GM18867 (cell line): ENCODE measurements around the gene ASNSD1.
A peak's percentile ranks its signal among the peaks of the same experiment; 100 is the strongest.
"Not testable (repeated sequence)": the region's sequence is repeated elsewhere in the genome, so short reads cannot be mapped to it uniquely, and the experiment has no call there.

Source experiments
- ATAC-seq: cut with Tn5 transposase; IDR thresholded peaks from one replicate; pipeline ENCODE4 v1.9.1; 2021; ENCODE audit warnings: mild to moderate bottlenecking, moderate library complexity; ENCODE audit not compliant: unreplicated experiment

ASNSD1 gene

DNA sequence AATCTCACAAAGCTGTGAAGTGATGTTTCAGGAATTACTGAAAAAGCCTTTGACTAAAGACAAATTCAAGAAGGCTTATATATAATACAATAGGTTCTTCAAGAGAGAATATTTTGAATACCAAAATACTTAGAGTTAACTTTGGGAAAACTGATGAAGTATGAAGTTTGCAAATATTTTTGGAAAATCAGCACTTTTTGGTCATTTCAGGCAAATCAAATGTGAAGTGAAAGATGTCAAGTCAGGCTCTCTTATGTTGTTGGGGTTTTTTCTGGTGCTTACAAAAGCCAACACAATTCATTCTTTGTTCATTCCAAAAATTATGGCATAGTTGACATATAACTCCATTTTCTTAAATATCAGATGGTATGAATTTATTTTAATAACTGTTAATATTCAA lies 14.7 kb upstream of the ASNSD1 start:
- no peak for ATAC-seq

GRCh38 chr2:189648846-189649509 lies 12.3 kb upstream of the ASNSD1 start:
- ATAC-seq = no peak

GRCh38 chr2:189651284-189651683 lies 10.0 kb upstream of the ASNSD1 start:
- ATAC-seq = no peak

- not testable (repeated sequence) for ATAC-seq
These were observed 7.8 kb upstream of the ASNSD1 start for GRCh38 chr2:189653464-189653863.

DNA sequence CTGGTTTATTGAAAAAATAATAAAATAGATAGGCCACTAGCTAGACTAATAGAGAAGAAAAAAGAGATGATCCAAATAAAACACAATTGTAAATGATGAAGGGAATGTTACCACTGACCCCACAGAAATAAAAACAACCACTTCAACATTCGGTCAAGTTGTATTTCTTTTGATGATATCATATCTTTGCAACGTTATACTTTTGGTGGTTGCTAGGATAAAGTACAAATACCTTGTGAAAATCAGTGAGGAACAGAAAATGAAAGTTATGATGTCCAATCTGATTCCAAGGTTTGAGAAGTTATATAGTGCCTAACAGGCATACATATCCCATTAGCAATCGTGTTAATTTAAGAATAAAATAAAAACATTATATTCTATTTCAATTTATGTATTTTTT lies 6.6 kb upstream of the ASNSD1 start:
- no peak for ATAC-seq

DNA sequence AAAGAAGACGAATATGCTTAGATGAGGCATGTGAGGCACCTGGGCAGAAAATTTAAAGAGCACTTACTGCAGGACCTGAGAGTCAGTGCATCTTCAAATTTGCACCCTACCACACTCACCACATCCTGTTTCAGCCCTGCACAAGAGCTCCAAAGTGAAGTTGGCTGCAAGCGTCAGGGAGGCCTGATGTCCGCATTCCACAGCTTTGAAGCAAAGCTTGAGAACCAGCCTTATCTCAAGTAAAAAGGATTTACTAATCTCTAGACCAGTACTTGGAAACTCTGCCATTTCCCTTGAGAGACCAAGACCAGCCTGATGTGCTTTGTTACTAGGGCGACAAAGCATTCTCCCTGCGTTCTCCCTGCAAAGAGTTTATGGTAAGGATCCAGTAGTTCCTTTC lies 3.4 kb upstream of the ASNSD1 start:
- peak; percentile 25 for ATAC-seq

DNA sequence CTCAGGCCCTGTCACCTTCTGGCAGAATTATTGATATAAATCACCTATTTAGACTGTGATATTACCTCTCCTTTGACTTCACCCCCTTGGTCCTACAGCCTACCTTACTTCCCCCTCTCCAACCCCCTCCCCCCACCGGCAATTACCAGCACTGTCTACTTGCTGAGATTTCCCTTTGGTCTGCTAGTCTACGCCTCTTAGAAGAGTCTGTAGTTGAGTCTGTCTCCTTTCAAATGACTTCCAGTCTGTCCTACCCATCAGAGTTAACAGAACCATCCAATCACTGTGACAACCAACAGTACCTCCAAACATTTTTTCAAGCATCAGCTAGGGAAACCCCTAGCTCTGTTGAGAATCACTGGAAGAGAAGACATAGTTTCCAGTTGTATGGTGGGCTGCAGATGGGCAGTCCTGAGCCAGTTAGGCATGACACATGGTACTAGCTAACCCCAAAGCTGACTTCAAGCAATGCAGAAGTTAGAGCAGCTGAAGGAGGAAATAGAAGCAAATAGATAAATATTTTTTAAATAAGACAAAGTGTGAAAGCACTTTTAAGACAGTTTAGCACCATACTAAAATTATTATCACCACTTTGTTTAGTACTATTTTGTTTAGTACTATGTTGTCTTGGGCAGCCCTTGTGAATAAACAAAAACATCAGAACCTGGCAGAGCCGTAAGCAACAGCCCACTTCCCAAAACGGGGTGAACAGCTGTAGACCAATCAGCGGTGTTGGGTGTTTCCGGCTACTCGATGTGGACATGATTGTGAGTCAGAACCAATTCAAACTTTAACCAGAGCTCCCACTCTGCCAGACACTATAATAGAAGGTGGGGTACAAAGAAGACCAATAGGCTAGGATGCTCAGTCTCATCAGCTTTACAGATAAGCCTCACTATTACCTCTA lies 2.7 kb upstream of the ASNSD1 start:
- peak; percentile 20 for ATAC-seq

DNA sequence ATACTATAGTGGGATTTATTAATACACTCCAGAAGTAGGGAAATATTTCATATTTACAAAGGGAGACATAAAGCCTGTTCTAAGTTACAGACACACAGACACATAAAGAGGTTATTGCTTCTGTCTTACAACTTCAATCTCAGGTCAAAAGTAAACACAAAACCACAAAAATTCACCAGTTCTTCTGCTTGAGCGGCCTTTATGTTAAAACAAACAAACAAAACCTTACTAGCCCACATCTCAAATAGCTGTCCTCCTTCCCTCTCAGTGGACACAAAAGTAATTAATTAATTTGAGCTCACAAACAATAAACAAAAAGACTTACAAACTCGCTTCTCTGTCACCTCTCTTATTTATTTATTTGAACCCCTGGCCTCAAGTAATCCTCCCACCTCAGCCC lies 1.5 kb upstream of the ASNSD1 start:
- no peak for ATAC-seq

DNA sequence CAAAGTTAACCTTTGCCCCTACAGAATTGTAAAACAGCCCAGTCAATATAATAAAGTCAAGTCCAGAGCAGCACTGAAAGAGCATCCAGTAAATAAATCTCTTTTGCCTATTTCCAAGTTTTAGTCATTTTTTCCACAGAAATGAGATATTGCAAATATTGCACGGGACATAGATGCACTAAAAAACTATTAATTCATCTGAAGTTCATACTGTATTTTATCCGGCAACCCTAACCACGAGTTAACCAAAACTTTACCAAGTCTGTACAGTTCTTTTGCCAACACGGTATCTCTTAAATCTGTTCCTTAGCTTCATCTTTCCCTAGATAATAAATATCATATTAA lies 484 bp upstream of the ASNSD1 start:
- no peak for ATAC-seq

GRCh38 chr2:189661957-189662321 lies 680 bp downstream of the ASNSD1 start:
- ATAC-seq = no peak

DNA sequence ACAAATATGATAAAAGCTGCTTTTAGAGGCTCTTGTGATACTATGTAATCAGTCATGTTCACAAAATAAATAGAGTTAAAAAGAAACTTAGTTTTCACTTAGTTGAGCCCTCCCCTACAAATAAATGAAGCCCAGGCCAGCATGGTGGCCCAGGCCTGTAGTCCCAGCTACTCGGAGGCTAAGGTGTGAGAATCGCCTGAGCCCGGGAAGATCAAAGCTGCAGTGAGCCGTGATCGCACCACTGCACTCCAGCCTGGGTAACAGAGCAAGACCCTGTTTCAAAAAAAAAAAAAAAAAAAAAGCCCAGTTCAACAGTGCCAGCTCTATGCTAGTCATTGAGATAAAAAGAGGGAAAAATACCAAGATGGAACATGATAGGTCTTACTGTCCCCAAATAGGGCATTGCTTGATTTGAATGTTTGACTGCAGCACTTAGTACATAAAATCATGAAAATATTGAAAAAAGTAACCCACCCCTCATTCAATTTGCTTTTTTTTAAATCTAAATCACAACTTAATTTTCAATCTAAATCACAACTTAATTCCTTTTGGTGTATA lies 1.5 kb downstream of the ASNSD1 start:
- no peak for ATAC-seq

DNA sequence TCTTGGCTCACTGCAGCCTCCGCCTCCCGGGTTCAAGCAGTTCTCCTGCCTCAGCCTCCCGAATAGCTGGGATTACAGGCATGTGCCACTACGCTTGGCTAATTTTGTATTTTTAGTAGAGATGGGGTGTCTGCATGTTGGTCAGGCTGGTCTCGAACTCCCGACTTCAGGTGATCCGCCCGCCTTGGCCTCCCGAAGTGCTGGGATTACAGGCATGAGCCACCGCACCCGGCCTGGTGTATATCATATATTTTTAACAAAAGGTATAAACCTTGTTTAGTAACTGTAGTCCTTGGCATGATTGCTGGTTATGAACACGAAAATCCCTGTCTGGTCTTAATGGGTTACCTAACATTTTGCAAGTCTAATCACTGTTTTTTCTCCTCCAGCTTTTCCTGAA lies 2.1 kb downstream of the ASNSD1 start:
- ATAC-seq = not testable (repeated sequence)

- ATAC-seq = no peak
These were observed 8.7 kb downstream of the ASNSD1 start for GRCh38 chr2:189669913-189670312.

DNA sequence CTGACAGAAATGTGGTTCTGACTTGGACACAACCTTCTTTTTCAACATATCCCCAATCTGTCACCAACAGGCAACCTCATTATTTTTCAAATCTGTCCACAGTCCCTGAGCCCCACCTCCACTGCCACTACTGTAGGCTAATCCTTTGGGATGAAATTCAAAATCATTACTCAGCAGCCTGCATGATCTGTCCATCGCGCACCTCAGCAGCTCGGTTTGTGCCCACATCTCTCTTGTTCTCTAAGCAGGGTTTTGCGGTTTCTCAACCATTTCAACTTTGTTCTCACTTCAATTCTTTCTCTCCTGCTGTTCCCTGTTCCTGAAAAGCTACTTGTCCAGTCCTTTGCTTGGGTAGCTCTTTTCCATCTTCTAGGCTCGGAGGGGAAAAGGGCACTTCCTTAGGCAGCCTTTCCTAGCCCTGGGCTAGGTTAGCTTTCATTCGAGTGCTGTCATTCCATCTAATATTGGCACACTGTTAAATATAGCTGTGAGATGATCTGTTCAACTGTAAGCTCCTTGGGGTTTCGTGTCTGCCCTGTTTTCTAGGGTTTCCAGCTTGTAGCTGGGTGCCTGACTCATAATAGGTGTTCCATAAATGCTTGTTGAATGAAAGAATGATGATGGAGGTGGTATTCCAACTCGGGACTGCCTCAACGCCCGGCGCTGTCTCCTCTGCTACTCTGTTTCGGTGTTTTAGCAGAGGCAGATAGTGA lies 12.6 kb downstream of the ASNSD1 start:
- ATAC-seq = no peak

DNA sequence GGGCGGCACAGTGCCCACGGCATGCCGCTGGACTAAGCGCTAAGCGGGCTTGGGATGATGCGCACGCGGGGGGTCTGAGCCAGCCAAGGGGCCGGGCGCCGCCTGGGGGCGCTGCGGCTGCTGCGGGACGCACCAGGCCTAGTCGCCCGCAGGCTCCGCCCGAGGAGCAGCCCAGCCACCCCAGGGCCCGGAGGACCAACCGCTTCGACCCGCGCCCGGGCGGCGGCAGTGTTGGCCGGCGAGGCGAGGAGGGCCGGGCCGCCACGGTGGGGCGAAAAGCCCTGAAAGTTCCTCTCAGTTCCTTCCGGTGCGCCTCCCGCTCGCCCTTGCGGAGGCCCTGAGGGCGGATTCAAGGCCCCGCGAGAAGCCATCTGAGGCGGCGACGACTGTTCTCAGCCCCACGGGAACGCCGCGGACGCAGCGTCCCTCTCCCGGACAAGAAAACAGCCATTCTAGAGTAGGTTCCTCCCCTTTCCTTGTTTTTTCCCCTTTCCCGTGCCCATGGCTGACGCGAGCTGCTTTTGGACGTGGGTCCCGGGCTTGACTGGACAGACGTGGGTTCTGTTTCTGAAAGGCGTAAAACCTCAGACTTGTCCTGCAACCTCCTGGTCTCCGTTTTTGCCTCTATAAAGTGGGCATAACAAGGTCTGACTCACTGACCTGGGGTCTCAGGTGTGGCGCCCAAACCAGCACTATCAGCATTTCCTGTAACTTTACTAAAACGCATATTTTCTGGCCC lies 13.3 kb downstream of the ASNSD1 start, which contains the start of gene ANKAR:
Gene ANKAR, plus strand, starts transcription at position 297 of the 739 bp plus-strand sequence. CDS start 1,821 bp downstream, outside the sequence.
- peak; percentile 97 for ATAC-seq

DNA sequence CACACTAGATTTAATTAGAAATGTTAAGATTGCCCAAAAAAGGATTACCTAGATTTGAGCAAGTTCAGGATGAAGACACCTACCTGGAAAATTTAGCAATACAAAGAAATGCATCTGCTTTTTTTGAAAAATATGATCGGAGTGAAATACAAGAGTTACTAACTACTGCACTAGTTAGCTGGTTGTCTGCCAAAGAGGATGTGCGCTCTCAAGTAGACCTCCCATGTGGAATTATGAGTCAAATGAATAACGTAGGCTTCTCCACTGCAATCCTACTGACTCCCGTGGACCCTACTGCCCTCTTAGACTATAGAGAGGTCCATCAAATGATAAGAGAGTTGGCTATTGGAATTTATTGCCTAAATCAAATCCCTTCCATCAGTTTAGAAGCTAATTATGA lies 15.2 kb downstream of the ASNSD1 start:
- no peak for ATAC-seq

GRCh38 chr2:189679226-189679625 lies 18.0 kb downstream of the ASNSD1 start:
- no peak for ATAC-seq

DNA sequence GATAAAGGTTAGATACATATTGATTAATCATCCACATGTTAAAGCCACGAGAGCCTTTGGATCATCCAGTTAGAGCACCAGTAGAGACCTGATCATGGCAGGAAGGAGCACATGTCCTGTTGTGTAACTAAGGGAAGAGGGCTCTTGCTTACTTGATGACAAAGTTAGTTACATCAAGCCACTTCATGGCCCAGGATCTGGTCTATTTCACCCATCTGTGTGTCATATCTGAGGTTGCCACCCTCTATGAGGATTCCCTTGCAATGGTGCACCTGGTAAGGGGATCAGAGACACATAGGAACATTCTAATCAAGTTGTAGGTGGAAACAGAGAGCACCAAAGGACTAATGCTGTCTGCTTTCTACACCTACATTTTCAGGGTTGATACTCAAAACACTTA lies 19.9 kb downstream of the ASNSD1 start:
- no peak for ATAC-seq

GRCh38 chr2:189681903-189682302 lies 20.6 kb downstream of the ASNSD1 start:
- no peak for ATAC-seq

- no peak for ATAC-seq
These were observed 22.1 kb downstream of the ASNSD1 start for GRCh38 chr2:189683348-189683747.

GRCh38 chr2:189684811-189685210 lies 23.6 kb downstream of the ASNSD1 start:
- ATAC-seq = no peak
